ENCODE data around the gene LRRC18.

The LRRC18 gene

GRCh38 chr10:48910548-48910947 is 29.1 kb downstream of the LRRC18 start:
- no peak for DNase-seq (ENCODE audit: low read depth, low spot score)
- no peaks in the 10 kb centered on the region for H3K36me3 ChIP-seq (ENCODE audit: control insufficient read depth, insufficient read depth, low read length)
- no peaks in the 10 kb centered on the region for H3K4me1 ChIP-seq (ENCODE audit: control insufficient read depth, insufficient read depth, low read length)
- no CpG with 5 or more reads among the region's 5 CpGs for WGBS (ENCODE audit: insufficient coverage, insufficient read length)
- no peaks in the 10 kb centered on the region for H3K27me3 ChIP-seq (ENCODE audit: control insufficient read depth, insufficient read depth, low read length)
- H3K4me3 ChIP-seq (ENCODE audit: low read length): no peak overlapping the region
- no peaks in the 10 kb centered on the region for H3K9me3 ChIP-seq (ENCODE audit: control insufficient read depth, insufficient read depth, low read length)
- no peak overlapping the region for H3K27ac ChIP-seq (ENCODE audit: low read length)

DNA sequence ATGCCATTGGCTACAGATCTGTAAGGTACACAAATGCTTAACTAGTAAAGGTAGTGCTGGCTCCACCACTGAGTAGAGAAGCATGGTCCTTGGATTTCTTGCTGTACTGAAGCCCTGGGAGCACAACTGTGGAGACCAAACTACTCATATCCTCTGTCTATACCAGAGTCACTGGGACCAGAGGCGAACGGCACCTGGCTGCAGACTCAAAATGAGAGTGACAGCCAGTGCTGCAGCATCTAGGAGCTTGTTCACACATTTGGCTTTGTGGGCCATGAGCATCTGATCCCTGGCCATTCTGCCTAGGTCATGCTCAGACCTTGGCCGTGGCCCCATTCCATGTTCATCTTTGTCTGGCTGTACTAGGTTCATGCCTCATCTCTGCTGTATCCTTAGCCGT is 31.9 kb downstream of the LRRC18 start:
- H3K9me3 ChIP-seq (ENCODE audit: control insufficient read depth, insufficient read depth, low read length): no peaks in the 10 kb centered on the region
- H3K4me1 ChIP-seq (ENCODE audit: control insufficient read depth, insufficient read depth, low read length): no peaks in the 10 kb centered on the region
- no peaks in the 10 kb centered on the region for H3K36me3 ChIP-seq (ENCODE audit: control insufficient read depth, insufficient read depth, low read length)
- H3K4me3 ChIP-seq (ENCODE audit: low read length): no peak overlapping the region
- H3K27ac ChIP-seq (ENCODE audit: low read length): no peak overlapping the region
- no peak for DNase-seq (ENCODE audit: low read depth, low spot score)
- no CpG with 5 or more reads among the region's 4 CpGs for WGBS (ENCODE audit: insufficient coverage, insufficient read length)
- no peaks in the 10 kb centered on the region for H3K27me3 ChIP-seq (ENCODE audit: control insufficient read depth, insufficient read depth, low read length)

- no peak for DNase-seq (ENCODE audit: low read depth, low spot score)
- Histone ChIP-seq H3K4me1 (ENCODE audit: control insufficient read depth, insufficient read depth, low read length) (no peaks in the 10 kb centered on the region), H3K27me3 (ENCODE audit: control insufficient read depth, insufficient read depth, low read length) (no peaks in the 10 kb centered on the region), H3K9me3 (ENCODE audit: control insufficient read depth, insufficient read depth, low read length) (no peaks in the 10 kb centered on the region), H3K4me3 (ENCODE audit: low read length) (no peak overlapping the region), H3K27ac (ENCODE audit: low read length) (no peak overlapping the region), H3K36me3 (ENCODE audit: control insufficient read depth, insufficient read depth, low read length) (no peaks in the 10 kb centered on the region)
- no CpG with 5 or more reads among the region's 2 CpGs for WGBS (ENCODE audit: insufficient coverage, insufficient read length)
Measured at GRCh38 chr10:48906841-48907240, 32.8 kb downstream of the LRRC18 start.

GRCh38 chr10:48905311-48905710 is 34.3 kb downstream of the LRRC18 start:
- Histone ChIP-seq H3K4me1 (ENCODE audit: control insufficient read depth, insufficient read depth, low read length) (no peaks in the 10 kb centered on the region), H3K4me3 (ENCODE audit: low read length) (no peak overlapping the region), H3K9me3 (ENCODE audit: control insufficient read depth, insufficient read depth, low read length) (no peaks in the 10 kb centered on the region), H3K36me3 (ENCODE audit: control insufficient read depth, insufficient read depth, low read length) (no peaks in the 10 kb centered on the region), H3K27me3 (ENCODE audit: control insufficient read depth, insufficient read depth, low read length) (no peaks in the 10 kb centered on the region), H3K27ac (ENCODE audit: low read length) (no peak overlapping the region)
- no peak for DNase-seq (ENCODE audit: low read depth, low spot score)
- WGBS (ENCODE audit: insufficient coverage, insufficient read length): no CpG with 5 or more reads among the region's 2 CpGs

DNA sequence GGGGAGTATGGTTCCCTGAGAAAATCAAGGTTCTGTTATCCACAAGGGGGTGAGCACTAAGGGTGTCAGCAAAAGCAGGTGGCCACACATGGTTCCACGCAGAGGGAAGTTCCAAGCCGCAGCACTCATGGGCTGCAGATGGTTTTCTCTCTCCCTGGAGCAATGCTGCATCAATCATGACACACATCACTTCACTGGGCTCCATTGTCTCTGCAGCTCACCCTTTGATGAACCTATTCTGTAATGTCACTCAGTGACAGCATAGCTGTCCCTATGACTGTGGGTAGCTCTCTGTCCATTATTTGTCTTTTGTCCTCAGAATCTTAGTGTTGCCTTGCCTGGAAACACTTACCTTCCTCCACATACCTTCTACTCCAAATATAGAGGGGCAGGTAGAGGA is 34.8 kb downstream of the LRRC18 start:
- Histone ChIP-seq H3K4me3 (ENCODE audit: low read length) (no peak overlapping the region), H3K36me3 (ENCODE audit: control insufficient read depth, insufficient read depth, low read length) (no peaks in the 10 kb centered on the region), H3K4me1 (ENCODE audit: control insufficient read depth, insufficient read depth, low read length) (no peaks in the 10 kb centered on the region), H3K27me3 (ENCODE audit: control insufficient read depth, insufficient read depth, low read length) (no peaks in the 10 kb centered on the region), H3K9me3 (ENCODE audit: control insufficient read depth, insufficient read depth, low read length) (no peaks in the 10 kb centered on the region), H3K27ac (ENCODE audit: low read length) (no peak overlapping the region)
- no peak for DNase-seq (ENCODE audit: low read depth, low spot score)
- WGBS (ENCODE audit: insufficient coverage, insufficient read length): no CpG with 5 or more reads among the region's 2 CpGs

GRCh38 chr10:48903151-48903550 is 36.5 kb downstream of the LRRC18 start:
- Histone ChIP-seq H3K27me3 (ENCODE audit: control insufficient read depth, insufficient read depth, low read length) (no peaks in the 10 kb centered on the region), H3K4me3 (ENCODE audit: low read length) (no peak overlapping the region), H3K9me3 (ENCODE audit: control insufficient read depth, insufficient read depth, low read length) (no peaks in the 10 kb centered on the region), H3K4me1 (ENCODE audit: control insufficient read depth, insufficient read depth, low read length) (no peaks in the 10 kb centered on the region), H3K27ac (ENCODE audit: low read length) (no peak overlapping the region), H3K36me3 (ENCODE audit: control insufficient read depth, insufficient read depth, low read length) (no peaks in the 10 kb centered on the region)
- WGBS (ENCODE audit: insufficient coverage, insufficient read length): no CpG with 5 or more reads among the region's 2 CpGs
- DNase-seq (ENCODE audit: low read depth, low spot score): no peak

DNA sequence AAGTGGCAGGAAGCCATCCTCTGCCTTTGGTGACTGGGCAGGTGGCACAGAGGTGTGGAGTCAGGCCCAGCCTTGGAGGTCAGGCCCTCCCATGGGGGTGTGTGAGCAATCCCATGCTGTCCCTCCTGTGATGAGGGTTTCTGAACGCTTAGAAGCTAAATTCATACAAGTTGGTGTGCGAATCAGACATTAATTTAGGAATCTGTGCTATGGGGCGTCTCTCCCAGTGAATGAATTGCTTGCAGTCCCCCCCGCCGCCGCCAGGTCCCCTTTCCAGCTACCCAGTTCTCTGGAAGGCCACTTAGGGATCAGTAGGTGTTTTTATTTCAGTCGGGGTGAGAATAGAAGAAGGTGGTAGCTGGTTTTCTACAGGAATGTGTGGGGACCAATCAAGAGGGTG is 37.5 kb downstream of the LRRC18 start:
- no CpG with 5 or more reads among the region's 7 CpGs for WGBS (ENCODE audit: insufficient coverage, insufficient read length)
- Histone ChIP-seq H3K9me3 (ENCODE audit: control insufficient read depth, insufficient read depth, low read length) (no peaks in the 10 kb centered on the region), H3K27me3 (ENCODE audit: control insufficient read depth, insufficient read depth, low read length) (no peaks in the 10 kb centered on the region), H3K4me1 (ENCODE audit: control insufficient read depth, insufficient read depth, low read length) (no peaks in the 10 kb centered on the region), H3K36me3 (ENCODE audit: control insufficient read depth, insufficient read depth, low read length) (no peaks in the 10 kb centered on the region), H3K27ac (ENCODE audit: low read length) (no peak overlapping the region), H3K4me3 (ENCODE audit: low read length) (no peak overlapping the region)
- no peak for DNase-seq (ENCODE audit: low read depth, low spot score)

GRCh38 chr10:48901319-48901718 is 38.3 kb downstream of the LRRC18 start:
- no peaks in the 10 kb centered on the region for H3K4me1 ChIP-seq (ENCODE audit: control insufficient read depth, insufficient read depth, low read length)
- H3K9me3 ChIP-seq (ENCODE audit: control insufficient read depth, insufficient read depth, low read length): no peaks in the 10 kb centered on the region
- no peaks in the 10 kb centered on the region for H3K27me3 ChIP-seq (ENCODE audit: control insufficient read depth, insufficient read depth, low read length)
- no peak overlapping the region for H3K27ac ChIP-seq (ENCODE audit: low read length)
- no CpG with 5 or more reads among the region's 5 CpGs for WGBS (ENCODE audit: insufficient coverage, insufficient read length)
- no peak for DNase-seq (ENCODE audit: low read depth, low spot score)
- H3K4me3 ChIP-seq (ENCODE audit: low read length): no peak overlapping the region
- no peaks in the 10 kb centered on the region for H3K36me3 ChIP-seq (ENCODE audit: control insufficient read depth, insufficient read depth, low read length)

DNA sequence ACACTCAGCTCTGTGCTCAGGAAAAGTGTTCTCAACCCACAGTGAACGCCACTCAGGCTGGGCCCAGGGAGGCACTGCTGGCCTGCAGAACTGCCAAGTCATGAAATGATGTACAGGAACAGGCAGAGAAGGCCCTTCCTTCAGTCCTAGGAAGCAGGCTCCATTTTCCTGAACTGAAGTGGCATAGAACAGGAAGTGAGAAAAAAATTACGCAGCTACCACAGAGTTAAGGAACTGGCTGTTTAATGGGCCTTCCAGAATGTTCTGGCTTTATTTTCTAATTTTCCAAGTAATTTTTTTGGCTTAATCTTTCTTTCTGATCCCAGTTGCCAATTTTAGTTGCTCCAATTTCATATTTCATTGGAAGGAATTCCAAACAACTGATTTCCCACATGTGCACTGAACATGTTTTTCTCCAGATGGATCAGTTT is 39.3 kb downstream of the LRRC18 start:
- WGBS (ENCODE audit: insufficient coverage, insufficient read length): no CpG with 5 or more reads among the region's 2 CpGs

DNA sequence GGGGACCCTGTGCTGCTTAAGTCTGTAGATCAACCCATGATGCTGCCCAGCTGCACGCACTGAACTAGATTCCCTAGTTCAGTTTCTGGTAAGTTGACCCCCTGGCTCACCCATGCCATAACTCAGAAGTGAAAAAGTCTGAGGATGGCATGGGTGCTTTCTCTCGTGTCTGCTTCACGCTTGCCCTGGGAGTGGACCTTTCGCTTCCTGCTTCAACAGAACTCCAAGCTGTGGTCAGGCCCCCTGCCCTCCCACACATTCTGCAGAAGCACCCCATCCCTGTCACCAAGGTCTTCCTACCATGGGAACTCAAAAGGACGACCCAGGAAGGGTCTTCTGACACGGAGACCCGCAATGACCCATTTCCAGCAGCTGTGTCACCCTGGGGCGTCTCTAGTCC is 39.9 kb downstream of the LRRC18 start:
- Histone ChIP-seq H3K4me3 (ENCODE audit: low read length) (no peak overlapping the region), H3K9me3 (ENCODE audit: control insufficient read depth, insufficient read depth, low read length) (no peaks in the 10 kb centered on the region), H3K27me3 (ENCODE audit: control insufficient read depth, insufficient read depth, low read length) (no peaks in the 10 kb centered on the region), H3K4me1 (ENCODE audit: control insufficient read depth, insufficient read depth, low read length) (no peaks in the 10 kb centered on the region), H3K27ac (ENCODE audit: low read length) (no peak overlapping the region), H3K36me3 (ENCODE audit: control insufficient read depth, insufficient read depth, low read length) (no peaks in the 10 kb centered on the region)
- WGBS (ENCODE audit: insufficient coverage, insufficient read length): no CpG with 5 or more reads among the region's 8 CpGs
- DNase-seq (ENCODE audit: low read depth, low spot score): no peak

More for the DNA sequence above, 39.3 kb downstream of the LRRC18 start:
- no peaks in the 10 kb centered on the region for H3K36me3 ChIP-seq (ENCODE audit: control insufficient read depth, insufficient read depth, low read length)
- H3K27ac ChIP-seq (ENCODE audit: low read length): no peak overlapping the region
- no peaks in the 10 kb centered on the region for H3K9me3 ChIP-seq (ENCODE audit: control insufficient read depth, insufficient read depth, low read length)
- no peaks in the 10 kb centered on the region for H3K27me3 ChIP-seq (ENCODE audit: control insufficient read depth, insufficient read depth, low read length)
- H3K4me1 ChIP-seq (ENCODE audit: control insufficient read depth, insufficient read depth, low read length): no peaks in the 10 kb centered on the region
- DNase-seq (ENCODE audit: low read depth, low spot score): no peak
- H3K4me3 ChIP-seq (ENCODE audit: low read length): no peak overlapping the region

- no CpG with 5 or more reads among the region's 1 CpG for WGBS (ENCODE audit: insufficient coverage, insufficient read length)
- Histone ChIP-seq H3K9me3 (ENCODE audit: control insufficient read depth, insufficient read depth, low read length) (no peaks in the 10 kb centered on the region), H3K4me3 (ENCODE audit: low read length) (no peak overlapping the region), H3K27me3 (ENCODE audit: control insufficient read depth, insufficient read depth, low read length) (no peaks in the 10 kb centered on the region), H3K4me1 (ENCODE audit: control insufficient read depth, insufficient read depth, low read length) (no peaks in the 10 kb centered on the region), H3K36me3 (ENCODE audit: control insufficient read depth, insufficient read depth, low read length) (no peaks in the 10 kb centered on the region), H3K27ac (ENCODE audit: low read length) (no peak overlapping the region)
- no peak for DNase-seq (ENCODE audit: low read depth, low spot score)
Measured at GRCh38 chr10:48898426-48898825, 41.2 kb downstream of the LRRC18 start.

Measured in iPS DF 6.9 (cell line).